SK-N-SH treated with all-trans-retinoic acid at 6 μM for 48 hours (cell line): ENCODE results near the gene MEIKIN.

Source experiments
- BACH2 ChIP-seq: fragments of 250-450 bp; sonication (Bioruptor Pico); IDR thresholded peaks from 2 replicates; pipeline ENCODE4 v1.9.0; 2021; ENCODE audit warnings: mild to moderate bottlenecking, borderline replicate concordance
- PPARA ChIP-seq: fragments of 250-450 bp; sonication (Bioruptor Pico); IDR thresholded peaks from 2 replicates; pipeline ENCODE4 v1.5.0; 2020; ENCODE audit warnings: mild to moderate bottlenecking, borderline replicate concordance
- TOX ChIP-seq: fragments of 250-450 bp; sonication (Bioruptor Pico); IDR thresholded peaks from 2 replicates; pipeline ENCODE4 v1.8.0; 2021; ENCODE audit warnings: mild to moderate bottlenecking, moderate library complexity, borderline replicate concordance
- ZFP30 ChIP-seq: fragments of 450-650 bp; formaldehyde crosslinking; IDR thresholded peaks from 2 replicates; pipeline ENCODE4 v1.5.0; 2022; ENCODE audit warnings: mild to moderate bottlenecking, moderate library complexity
- ZNF70 ChIP-seq: fragments of 450-650 bp; formaldehyde crosslinking; IDR thresholded peaks from 2 replicates; pipeline ENCODE4 v1.5.0; 2020; ENCODE audit warnings: mild to moderate bottlenecking, moderate library complexity
- TF ChIP-seq, protein P1 (sequence below): fragments of 250-450 bp; sonication (Bioruptor Pico); IDR thresholded peaks from 2 replicates; pipeline ENCODE4 v1.8.0; 2020; ENCODE audit warnings: mild to moderate bottlenecking, moderate library complexity, borderline replicate concordance

DNA sequence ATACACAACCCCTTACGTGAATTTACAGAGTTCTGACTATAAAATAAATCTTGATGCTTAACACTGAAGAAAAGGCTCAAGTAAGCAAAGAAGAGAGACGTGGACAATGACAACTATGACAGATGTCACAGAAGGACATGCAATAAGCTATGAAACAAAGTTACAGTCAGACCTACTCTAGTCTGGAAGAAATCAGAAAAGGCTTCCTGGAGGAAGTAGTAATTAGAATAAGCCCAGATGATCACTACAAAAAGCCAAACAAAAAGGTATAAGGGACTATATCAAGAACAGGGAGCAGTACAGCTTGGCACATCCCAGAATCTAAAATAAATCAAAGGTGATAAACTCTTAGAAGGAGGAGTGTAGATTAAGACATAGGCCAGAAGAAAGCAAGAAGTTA, 154.9 kb downstream of the MEIKIN start:
- no peak for TF ChIP-seq ZNF70
- no peak for TF ChIP-seq TOX
- no peak for TF ChIP-seq BACH2 (CRISPR knock-in tag)
- TF ChIP-seq, protein P1, sequence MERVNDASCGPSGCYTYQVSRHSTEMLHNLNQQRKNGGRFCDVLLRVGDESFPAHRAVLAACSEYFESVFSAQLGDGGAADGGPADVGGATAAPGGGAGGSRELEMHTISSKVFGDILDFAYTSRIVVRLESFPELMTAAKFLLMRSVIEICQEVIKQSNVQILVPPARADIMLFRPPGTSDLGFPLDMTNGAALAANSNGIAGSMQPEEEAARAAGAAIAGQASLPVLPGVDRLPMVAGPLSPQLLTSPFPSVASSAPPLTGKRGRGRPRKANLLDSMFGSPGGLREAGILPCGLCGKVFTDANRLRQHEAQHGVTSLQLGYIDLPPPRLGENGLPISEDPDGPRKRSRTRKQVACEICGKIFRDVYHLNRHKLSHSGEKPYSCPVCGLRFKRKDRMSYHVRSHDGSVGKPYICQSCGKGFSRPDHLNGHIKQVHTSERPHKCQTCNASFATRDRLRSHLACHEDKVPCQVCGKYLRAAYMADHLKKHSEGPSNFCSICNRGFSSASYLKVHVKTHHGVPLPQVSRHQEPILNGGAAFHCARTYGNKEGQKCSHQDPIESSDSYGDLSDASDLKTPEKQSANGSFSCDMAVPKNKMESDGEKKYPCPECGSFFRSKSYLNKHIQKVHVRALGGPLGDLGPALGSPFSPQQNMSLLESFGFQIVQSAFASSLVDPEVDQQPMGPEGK (CRISPR knock-in tag), result no peak
- TF ChIP-seq ZFP30 (CRISPR knock-in tag), result no peak
- no peak for TF ChIP-seq PPARA (CRISPR knock-in tag)
